GM18867 (cell line): ENCODE results near the gene CLHC1.
"Not testable (repeated sequence)": the region's sequence is repeated elsewhere in the genome, so short reads cannot be mapped to it uniquely, and the experiment has no call there.

Source experiments
- ATAC-seq: cut with Tn5 transposase; IDR thresholded peaks from one replicate; pipeline ENCODE4 v1.9.1; 2021; ENCODE audit warnings: mild to moderate bottlenecking, moderate library complexity; ENCODE audit not compliant: unreplicated experiment

The CLHC1 gene

DNA sequence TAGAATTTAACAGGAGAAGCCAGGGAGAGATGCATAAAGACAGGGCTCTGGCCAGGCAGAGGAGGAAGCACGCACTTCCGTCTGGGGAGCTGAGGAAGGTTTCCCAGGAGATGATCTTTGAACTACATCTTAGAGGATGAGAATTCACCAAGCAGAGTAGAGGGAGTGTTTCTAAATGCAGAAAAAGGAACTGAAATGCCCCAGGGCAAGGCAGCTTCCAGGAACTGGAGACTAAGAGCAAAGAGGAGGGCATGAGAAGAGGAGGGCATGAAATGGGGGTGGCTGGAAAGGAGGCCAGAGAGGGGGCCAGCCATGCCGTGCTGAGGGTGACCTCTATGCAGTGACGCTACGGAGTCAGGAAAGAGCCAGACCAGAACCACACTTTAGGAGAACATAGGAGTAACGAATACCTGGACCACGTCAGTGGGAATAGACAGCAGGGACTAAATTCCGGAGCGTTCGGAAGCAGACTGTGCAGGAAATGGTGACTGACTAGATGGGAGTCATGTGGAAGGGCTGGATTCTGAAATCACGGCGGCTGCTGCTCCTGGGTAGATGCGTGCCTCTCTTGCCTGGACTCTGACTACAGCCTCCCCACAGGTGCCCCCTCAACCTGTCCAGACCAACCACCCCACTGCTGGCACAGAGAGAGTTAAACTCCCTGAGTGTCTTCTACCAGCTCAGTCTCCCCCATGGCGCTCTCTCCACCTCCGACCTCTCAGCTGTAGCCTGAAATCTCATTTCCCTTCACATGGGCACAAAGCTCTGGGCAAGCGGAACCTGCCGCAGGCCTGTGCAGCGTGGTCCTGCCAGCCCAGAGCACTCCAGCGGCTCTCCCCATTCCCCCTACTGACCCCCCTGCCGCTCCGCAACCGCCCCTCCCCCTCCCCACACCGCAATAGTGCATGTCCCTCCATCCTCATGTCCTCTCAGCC, 94.8 kb downstream of the CLHC1 start:
- no peak for ATAC-seq

DNA sequence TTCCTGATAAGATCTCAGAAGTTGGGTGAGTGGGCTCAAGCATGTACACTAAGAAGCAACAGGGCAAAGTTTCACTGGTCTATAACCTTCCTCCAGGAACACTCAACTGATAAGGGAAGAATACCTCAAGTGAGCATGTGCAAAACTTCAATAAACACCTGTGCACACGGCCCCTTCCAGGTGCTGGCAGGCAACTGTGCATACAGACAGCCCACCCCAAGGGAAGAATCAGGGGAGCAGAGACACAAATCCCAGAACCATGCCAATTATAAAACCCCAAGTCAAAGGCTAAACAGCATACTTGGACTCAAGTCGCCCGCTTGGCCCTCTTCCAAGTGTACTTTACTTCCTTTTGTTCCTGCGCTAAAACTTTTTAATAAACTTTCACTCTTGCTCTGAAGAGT, 96.0 kb downstream of the CLHC1 start:
- ATAC-seq, result no peak

DNA sequence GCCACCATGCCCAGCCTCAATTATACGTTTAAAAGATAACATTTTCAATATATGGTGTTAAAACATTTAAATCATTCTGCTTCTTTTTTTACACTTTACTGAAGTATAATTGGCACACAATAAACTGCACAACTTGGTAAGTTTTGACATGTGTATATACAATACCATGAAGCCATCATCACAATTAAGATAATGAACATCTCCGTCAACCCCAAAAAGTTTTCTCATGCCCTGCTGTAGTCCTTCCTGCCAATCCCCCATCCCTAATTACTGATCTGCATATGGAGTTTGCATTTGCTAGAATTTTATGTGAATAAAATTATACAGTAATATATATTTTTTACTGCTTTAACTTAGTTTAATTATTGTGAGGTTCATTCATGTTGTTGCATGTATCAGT, 96.6 kb downstream of the CLHC1 start:
- ATAC-seq, result no peak

GRCh38 chr2:55134316-55134706, 97.8 kb downstream of the CLHC1 start:
- no peak for ATAC-seq

DNA sequence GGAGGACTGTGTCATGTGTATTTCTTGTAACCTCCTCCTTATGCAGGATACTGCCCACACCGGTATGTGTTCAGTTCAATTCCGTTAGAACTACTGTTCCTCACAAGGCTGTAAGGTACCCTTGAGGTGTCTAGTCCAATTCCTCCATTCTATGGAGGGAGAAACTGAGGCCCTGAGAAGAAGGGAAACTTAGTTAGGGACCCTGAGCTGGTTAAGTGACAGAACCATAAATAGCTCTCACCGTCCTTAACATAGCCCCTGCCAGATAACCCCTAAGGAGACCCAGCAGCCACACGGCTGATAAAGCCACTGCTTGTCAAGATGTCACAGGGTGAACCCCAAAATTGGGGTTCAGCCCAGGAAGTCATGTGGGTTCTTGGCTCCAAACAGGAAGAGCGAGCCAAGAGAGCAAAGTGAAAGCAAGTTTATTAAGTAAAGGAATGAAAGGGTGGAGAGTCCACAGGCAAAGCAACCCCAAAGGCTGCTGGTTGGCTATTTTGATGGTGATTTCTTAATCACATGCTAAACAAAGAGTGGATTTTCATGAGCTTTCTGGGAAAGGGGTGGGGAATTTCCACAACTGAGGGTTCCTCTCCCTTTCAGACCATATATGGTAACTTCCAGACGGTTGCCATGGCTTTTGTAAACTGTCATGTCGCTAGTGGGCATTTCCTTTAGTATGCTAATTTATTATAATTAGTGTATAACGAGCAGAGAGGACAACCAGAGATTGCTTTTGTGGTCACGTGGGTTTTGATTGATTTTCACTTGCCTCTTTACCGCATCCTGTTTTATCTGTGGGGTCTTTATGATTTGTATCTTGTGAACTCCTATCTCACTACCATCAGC, 98.4 kb downstream of the CLHC1 start:
- ATAC-seq, result peak; percentile 79

DNA sequence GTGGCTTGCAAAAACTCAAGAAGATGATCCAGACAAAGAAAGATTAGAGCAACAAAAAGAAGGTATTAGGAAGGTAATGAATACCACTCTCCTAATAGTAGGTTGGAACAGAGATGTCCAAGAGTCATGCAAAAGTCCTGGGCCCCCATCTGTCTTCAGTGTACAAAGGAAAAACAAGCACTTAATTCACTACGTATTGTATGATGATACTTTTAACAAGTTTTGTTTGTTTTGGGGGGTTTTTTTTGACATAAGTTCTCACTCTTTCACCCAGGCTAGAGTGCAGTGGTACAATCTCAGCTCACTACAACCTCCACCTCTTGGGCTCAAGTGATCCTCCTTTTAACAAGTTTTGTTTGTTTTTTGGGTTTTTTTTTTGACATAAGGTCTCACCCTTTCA, 101.2 kb downstream of the CLHC1 start:
- no peak for ATAC-seq

- not testable (repeated sequence) for ATAC-seq
Observed at GRCh38 chr2:55126643-55127042, 105.5 kb downstream of the CLHC1 start.
